Measurements from ENCODE around the gene DND1. TPM values are rescaled to one million over a fixed set of nuclear protein-coding genes. Genes with fewer than 3 reads are reported as not detected.
"Not testable (repeated sequence)": the region's sequence is repeated elsewhere in the genome, so short reads cannot be mapped to it uniquely, and the experiment has no call there.

The DND1 gene
- 1.2 TPM for total RNA-seq
- long read RNA-seq, partial matches to known transcripts, result 0 of 10 reads
- long read RNA-seq, other reads (novel, unspliced or antisense), result 10 of 10 reads

DNA sequence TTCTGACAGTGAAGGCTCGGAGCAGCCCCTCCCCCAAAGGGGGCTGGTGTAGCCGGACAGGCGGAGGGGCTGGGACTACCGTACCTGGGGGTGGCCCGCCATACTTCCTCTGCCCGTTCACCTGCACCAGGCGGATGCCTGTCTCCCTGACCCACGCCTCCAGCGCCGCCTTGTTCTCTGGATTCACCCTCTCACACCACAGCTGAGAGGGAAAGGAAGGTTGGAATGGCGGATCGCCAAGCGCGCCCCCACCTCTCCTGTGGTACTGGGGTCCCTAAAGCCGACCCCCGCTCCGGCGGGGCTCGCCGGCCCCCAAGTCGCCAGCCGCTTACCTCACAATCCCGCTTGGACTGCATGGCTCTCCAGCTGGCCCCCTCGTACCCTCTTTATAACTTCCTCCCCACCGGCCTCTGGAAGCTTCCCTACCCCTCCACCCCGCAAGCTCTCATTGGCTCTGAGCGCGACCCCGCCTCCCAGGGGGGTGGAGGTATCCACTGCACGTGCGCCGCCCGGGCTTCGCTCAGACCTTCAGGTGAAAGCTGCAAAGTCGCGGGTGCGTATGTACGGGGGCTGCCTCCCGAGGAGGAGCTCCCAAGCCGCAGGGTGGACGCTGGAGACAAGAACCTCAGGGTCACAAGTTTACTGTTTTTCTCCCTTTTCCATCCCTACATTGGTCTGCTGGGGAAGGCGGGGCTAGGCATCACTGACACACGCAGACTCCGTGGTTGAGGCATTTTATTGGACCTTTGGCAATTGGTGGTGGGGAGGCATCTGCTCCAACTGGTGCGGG is at the start of gene DND1:
DND1 (minus strand) TSS at position 390 of the 790 bp plus-strand sequence; CDS start at position 356, 34 bp downstream.
- TF ChIP-seq, protein P1, sequence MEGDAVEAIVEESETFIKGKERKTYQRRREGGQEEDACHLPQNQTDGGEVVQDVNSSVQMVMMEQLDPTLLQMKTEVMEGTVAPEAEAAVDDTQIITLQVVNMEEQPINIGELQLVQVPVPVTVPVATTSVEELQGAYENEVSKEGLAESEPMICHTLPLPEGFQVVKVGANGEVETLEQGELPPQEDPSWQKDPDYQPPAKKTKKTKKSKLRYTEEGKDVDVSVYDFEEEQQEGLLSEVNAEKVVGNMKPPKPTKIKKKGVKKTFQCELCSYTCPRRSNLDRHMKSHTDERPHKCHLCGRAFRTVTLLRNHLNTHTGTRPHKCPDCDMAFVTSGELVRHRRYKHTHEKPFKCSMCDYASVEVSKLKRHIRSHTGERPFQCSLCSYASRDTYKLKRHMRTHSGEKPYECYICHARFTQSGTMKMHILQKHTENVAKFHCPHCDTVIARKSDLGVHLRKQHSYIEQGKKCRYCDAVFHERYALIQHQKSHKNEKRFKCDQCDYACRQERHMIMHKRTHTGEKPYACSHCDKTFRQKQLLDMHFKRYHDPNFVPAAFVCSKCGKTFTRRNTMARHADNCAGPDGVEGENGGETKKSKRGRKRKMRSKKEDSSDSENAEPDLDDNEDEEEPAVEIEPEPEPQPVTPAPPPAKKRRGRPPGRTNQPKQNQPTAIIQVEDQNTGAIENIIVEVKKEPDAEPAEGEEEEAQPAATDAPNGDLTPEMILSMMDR (IDR thresholded peaks at IDR 0.05), result no peak
- Histone ChIP-seq H3K27me3 (ENCODE audit: low read depth) (no peaks in the 10 kb centered on the region), H3K4me1 (no peaks in the 10 kb centered on the region), H3K27ac (no peak within 1 kb of the TSS), H3K9me3 (no peaks in the 10 kb centered on the region), H3K4me3 (no peak within 1 kb of the TSS), H3K36me3 (peaks cover 93% of the 10 kb centered on the region)
- DNase-seq (no peak), ATAC-seq (peak in 1 of 2 donors; percentile 12)
- intact Hi-C loops (cut with DNase I), result no loop called here

DNA sequence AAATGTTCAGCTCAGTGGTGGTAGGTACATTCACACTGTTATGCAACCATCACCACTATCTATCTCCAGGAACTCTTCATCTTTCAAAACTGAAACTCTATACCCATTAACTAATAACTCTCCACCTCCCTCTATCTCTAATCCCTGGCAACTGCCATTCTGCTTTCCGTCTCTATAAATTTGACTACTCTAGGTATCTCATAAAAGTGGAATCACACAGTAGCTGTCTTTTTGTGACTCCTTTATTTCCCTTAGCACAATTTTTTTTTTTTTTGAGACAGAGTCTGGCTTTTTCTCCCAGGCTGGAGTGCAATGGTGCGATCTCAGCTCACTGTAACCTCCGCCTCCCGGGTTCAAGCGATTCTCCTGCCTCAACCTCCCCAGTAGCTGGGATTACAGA is 48.0 kb upstream of the DND1 start:
- H3K36me3 ChIP-seq; H3K27ac ChIP-seq; intact Hi-C loops (cut with DNase I); DNase-seq; H3K4me3 ChIP-seq; H3K27me3 ChIP-seq (ENCODE audit: low read depth); H3K4me1 ChIP-seq; ATAC-seq; H3K9me3 ChIP-seq: not testable (repeated sequence)

DNA sequence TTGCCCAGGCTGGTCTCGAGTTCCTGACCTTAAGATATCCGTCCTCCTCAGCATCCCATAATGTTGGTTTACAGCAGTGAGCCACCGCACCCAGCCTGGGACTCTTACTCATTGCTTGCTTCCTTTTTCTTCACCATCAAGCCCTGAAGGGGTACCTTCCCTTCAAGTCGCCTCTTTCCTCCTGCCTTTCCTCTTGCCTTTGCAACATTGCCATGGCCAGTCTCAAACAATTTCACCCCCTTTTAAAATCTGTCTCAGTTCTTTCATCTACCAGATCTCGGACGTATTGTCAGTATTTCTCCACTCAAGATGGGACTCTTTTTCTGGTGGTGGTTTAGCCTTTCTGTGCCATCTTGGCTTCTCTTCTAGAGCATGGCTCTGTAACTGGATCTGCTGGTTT is 47.4 kb upstream of the DND1 start:
- DNase-seq; H3K9me3 ChIP-seq; intact Hi-C loops (cut with DNase I); H3K4me1 ChIP-seq; H3K27ac ChIP-seq; H3K36me3 ChIP-seq; H3K27me3 ChIP-seq (ENCODE audit: low read depth); ATAC-seq; H3K4me3 ChIP-seq: not testable (repeated sequence)

DNA sequence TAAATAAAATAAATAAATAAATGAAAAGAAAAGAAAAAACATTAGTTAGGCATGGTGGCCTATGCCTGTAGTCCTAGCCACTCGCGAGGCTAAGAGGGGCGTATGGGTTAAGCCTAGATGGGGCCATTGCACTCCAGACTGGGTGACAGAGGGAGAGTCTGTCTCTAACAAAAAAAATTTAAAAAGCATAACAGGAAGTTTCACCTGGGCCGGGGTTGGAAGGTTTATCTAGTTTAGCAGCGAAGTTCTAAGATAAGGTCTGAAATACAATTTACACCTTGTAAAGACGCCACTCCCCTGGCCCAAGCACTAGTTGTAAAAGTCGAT is 44.9 kb upstream of the DND1 start:
- H3K4me1 ChIP-seq, result no peaks in the 10 kb centered on the region
- DNase-seq, result no peak
- no peak overlapping the region for H3K27ac ChIP-seq
- TF ChIP-seq, protein P1 (IDR thresholded peaks at IDR 0.05), result no peak
- intact Hi-C loops (cut with DNase I), result no loop called here
- no peaks in the 10 kb centered on the region for H3K27me3 ChIP-seq (ENCODE audit: low read depth)
- no peak for ATAC-seq
- H3K9me3 ChIP-seq, result no peaks in the 10 kb centered on the region
- H3K4me3 ChIP-seq, result no peak overlapping the region
- H3K36me3 ChIP-seq, result no peaks in the 10 kb centered on the region

DNA sequence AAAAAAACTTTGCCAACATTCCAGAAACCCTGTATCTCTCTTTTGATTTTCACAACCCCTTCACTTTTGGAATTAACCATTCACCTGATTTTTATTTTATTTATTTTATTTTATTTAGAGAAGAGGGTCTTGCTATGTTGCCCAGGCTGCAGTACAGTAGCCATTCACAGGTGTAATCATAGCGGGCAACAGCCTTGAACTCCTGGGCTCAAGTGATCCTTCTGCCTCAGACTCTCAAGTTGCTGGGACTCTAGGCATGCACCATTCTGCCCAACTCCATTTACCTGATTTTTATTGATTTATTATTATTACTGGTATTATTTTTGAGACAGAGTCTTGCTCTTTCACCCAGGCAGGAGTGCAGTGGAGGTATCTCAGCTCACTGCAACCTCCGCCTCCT is 42.9 kb upstream of the DND1 start:
- H3K4me1 ChIP-seq; H3K27ac ChIP-seq; DNase-seq; H3K36me3 ChIP-seq; H3K27me3 ChIP-seq (ENCODE audit: low read depth); ATAC-seq; H3K9me3 ChIP-seq; H3K4me3 ChIP-seq; intact Hi-C loops (cut with DNase I): not testable (repeated sequence)

DNA sequence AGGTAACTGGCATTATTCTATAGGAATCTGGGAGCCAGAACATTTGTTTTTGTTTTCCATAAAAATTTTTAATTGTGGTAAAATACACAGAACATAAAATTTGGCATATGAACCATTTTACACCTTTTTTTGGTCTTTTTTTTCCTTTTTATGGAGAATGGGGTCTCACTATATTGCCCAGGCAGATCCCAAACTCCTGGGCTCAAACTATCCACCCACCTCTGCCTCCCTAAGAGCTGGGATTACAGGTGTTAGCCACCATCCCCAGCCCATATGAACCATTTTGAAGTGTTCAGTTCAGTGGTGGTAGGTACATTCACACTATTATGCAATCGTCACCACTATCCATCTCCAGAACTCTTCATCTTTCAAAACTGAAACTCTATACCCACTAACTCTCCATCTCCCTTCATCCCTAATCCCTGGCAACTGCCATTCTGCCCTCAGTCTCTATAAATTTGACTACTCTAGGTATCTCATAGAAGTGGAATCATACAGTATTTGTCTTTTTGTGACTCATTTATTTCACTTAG is 40.3 kb upstream of the DND1 start:
- Histone ChIP-seq H3K4me1 (no peaks in the 10 kb centered on the region), H3K4me3 (no peak overlapping the region), H3K27me3 (ENCODE audit: low read depth) (no peaks in the 10 kb centered on the region), H3K27ac (no peak overlapping the region), H3K36me3 (no peaks in the 10 kb centered on the region), H3K9me3 (no peaks in the 10 kb centered on the region)
- DNase-seq (no peak), ATAC-seq (no peak)
- TF ChIP-seq, protein P1 (IDR thresholded peaks at IDR 0.05), result no peak
- intact Hi-C loops (cut with DNase I), result no loop called here

DNA sequence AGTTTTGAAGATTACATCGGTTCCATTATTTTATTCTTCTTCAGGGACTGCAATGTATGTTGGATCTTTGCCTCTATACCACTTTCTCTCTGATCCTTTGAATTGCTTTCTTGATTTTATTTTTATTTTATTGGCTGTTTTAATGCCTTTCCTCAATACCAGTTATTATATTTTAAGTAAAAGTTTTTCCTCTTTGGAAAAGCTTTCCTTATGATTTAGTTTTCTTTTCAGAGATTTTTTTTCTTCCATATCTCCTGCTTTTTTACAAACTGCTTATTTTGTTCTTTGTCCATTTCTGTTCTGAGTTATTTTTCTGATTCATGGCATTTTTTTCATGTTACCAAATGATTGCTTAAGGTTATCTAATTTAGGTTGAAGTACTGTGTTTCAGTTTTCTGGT is 38.4 kb upstream of the DND1 start:
- intact Hi-C loops (cut with DNase I), result no loop called here
- DNase-seq (no peak), ATAC-seq (no peak)
- TF ChIP-seq, protein P1 (IDR thresholded peaks at IDR 0.05), result no peak
- H3K4me3 ChIP-seq, result peak overlapping the region; percentile 72
- H3K27ac ChIP-seq, result no peak overlapping the region
- no peaks in the 10 kb centered on the region for H3K27me3 ChIP-seq (ENCODE audit: low read depth)
- no peaks in the 10 kb centered on the region for H3K9me3 ChIP-seq
- H3K4me1 ChIP-seq, result no peaks in the 10 kb centered on the region
- H3K36me3 ChIP-seq, result peaks cover 10% of the 10 kb centered on the region
